ENCODE measurements around the gene FKBP2.

FKBP2 gene

GRCh38 chr11:64278576-64279190 lies 37.8 kb downstream of the FKBP2 start:
- FAIRE-seq (no peak), DNase-seq (ENCODE audit: insufficient read length, low spot score) (no peak)
- TF ChIP-seq PAX5 (IDR thresholded peaks at IDR 0.05; ENCODE audit: insufficient read depth, low read length, severe bottlenecking) (no peak), TAF1 (IDR thresholded peaks at IDR 0.05; ENCODE audit: low read depth, low read length) (no peak), SPI1 (IDR thresholded peaks at IDR 0.05; ENCODE audit: low read depth, low read length) (no peak), POU2F2 (IDR thresholded peaks at IDR 0.05; ENCODE audit: low read depth, low read length) (no peak), POLR2A (IDR thresholded peaks at IDR 0.05; ENCODE audit: low read depth, low read length) (no peak), POLR2AphosphoS5 (IDR thresholded peaks at IDR 0.05; ENCODE audit: low read depth, low read length) (no peak)

DNA sequence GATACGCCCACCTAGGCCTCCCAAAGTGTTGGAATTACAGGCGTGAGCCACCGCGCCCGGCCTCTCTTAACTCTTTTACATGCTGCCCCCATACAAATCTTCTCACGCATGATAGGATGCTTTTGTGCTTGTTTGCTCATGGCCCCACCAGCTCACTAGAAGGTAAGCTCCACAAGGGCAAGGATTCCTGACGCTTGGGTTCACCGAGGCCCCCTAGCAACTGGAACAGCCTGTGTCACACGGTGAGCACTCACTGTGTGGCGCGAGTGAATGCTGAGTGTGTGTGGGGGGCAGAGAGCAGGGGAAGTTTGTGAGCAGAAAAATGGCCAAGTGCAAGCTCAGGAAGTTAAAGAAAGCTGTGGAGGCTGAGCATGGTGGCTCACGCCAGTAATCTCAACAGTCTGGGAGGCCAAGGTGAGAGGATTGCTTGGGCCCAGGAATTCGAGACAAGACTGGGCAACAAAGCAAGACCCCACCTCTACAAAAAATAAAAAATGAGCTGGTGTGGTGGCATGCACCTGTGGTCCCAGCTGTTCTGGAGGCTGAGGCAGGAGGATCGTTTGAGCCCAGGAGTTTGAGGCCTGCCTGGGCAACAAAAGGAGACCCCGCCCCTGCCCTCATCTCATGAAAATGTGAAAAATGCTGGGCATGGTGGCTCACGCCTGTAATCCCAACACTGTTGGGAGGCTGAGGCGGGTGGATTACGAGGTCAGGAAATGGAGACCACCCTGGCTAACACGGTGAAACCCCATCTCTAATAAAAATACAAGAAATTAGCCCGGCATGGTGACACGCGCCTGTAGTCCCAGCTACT lies 41.3 kb downstream of the FKBP2 start:
- TF ChIP-seq POLR2A (IDR thresholded peaks at IDR 0.05; ENCODE audit: low read depth, low read length) (no peak), TAF1 (IDR thresholded peaks at IDR 0.05; ENCODE audit: low read depth, low read length) (no peak), SPI1 (IDR thresholded peaks at IDR 0.05; ENCODE audit: low read depth, low read length) (no peak), POU2F2 (IDR thresholded peaks at IDR 0.05; ENCODE audit: low read depth, low read length) (no peak), PAX5 (IDR thresholded peaks at IDR 0.05; ENCODE audit: insufficient read depth, low read length, severe bottlenecking) (no peak), POLR2AphosphoS5 (IDR thresholded peaks at IDR 0.05; ENCODE audit: low read depth, low read length) (no peak)
- DNase-seq (ENCODE audit: insufficient read length, low spot score) (no peak), FAIRE-seq (no peak)

- no peak for DNase-seq (ENCODE audit: insufficient read length, low spot score)
- TF ChIP-seq POLR2A (IDR thresholded peaks at IDR 0.05; ENCODE audit: low read depth, low read length) (no peak), PAX5 (IDR thresholded peaks at IDR 0.05; ENCODE audit: insufficient read depth, low read length, severe bottlenecking) (no peak), POLR2AphosphoS5 (IDR thresholded peaks at IDR 0.05; ENCODE audit: low read depth, low read length) (no peak), POU2F2 (IDR thresholded peaks at IDR 0.05; ENCODE audit: low read depth, low read length) (no peak), TAF1 (IDR thresholded peaks at IDR 0.05; ENCODE audit: low read depth, low read length) (no peak), SPI1 (IDR thresholded peaks at IDR 0.05; ENCODE audit: low read depth, low read length) (no peak)
- FAIRE-seq: no peak
Observed at GRCh38 chr11:64283092-64283491, 42.2 kb downstream of the FKBP2 start.

DNA sequence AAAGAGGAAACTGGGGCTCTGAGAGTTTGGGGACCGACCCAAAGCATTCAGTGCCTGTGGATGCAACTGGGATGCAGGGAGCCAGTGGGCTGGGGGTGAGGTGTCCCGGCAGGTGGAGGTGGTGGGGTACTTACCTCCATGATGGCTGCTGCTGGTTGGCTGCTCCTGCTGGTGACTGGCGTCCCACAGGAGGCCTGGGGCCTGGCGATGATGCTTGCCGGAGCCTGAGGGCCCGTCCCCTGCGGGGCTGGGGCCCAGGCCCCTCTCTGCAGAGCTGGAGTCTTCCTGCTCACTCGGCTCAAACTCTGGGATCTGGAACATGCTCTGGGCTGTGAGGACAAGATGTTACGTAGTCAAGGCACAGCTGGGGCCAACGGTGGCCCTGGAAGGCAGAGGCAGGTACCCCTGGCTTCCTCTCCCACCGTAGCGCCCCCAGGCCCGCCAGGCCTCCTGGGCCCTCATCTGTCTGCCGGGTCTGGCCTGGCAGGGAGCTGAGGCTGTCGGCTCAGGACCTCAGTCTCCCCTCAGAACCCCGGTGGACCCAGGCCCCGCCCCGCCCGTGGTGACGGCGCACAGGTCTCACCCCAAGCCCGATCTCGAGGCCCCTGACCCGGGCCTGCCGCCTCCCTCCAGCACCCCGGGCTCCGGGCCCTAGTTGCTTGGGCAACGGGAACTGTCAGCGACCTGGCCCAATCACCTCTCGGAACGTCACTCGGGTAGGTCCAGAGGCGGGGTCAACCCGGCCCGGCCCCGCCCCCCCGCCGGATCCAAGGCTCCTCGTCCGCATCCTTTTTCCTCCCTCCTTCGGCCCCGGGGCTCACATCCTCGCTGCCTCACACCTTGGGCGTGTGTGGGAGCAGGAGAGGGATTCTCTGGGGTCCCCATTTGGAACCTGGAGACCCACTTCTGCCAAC lies 43.4 kb downstream of the FKBP2 start, which contains the start of gene BAD:
Gene BAD, minus strand, starts transcription at position 618 of the 914 bp plus-strand sequence. Its CDS starts 297 bp downstream, at position 321.
- FAIRE-seq: no peak
- peak; percentile 100 for DNase-seq (ENCODE audit: insufficient read length, low spot score)

GRCh38 chr11:64284962-64285884 lies 44.3 kb downstream of the FKBP2 start, which contains the start of gene GPR137:
TSS of gene GPR137 (plus strand) at chr11:64285848. CDS start at chr11:64286525, 677 bp downstream.
- FAIRE-seq: peak; percentile 99
- TF ChIP-seq POLR2AphosphoS5 (IDR thresholded peaks at IDR 0.05; ENCODE audit: low read depth, low read length) (0 out of 2 replicates have a peak, but pooled peaks have one; percentile 7), POLR2A (IDR thresholded peaks at IDR 0.05; ENCODE audit: low read depth, low read length) (no peak)
- peak; percentile 97 for DNase-seq (ENCODE audit: insufficient read length, low spot score)

More for the DNA sequence above, 43.4 kb downstream of the FKBP2 start, which contains the start of gene BAD:
- TF ChIP-seq POLR2A (IDR thresholded peaks at IDR 0.05; ENCODE audit: low read depth, low read length): no peak
- no peak for TF ChIP-seq POU2F2 (IDR thresholded peaks at IDR 0.05; ENCODE audit: low read depth, low read length)
- TF ChIP-seq TAF1 (IDR thresholded peaks at IDR 0.05; ENCODE audit: low read depth, low read length): no peak
- TF ChIP-seq POLR2AphosphoS5 (IDR thresholded peaks at IDR 0.05; ENCODE audit: low read depth, low read length): peak; percentile 9; the same call in 1 of the 2 replicates
- TF ChIP-seq PAX5 (IDR thresholded peaks at IDR 0.05; ENCODE audit: insufficient read depth, low read length, severe bottlenecking): no peak
- TF ChIP-seq SPI1 (IDR thresholded peaks at IDR 0.05; ENCODE audit: low read depth, low read length): no peak

DNA sequence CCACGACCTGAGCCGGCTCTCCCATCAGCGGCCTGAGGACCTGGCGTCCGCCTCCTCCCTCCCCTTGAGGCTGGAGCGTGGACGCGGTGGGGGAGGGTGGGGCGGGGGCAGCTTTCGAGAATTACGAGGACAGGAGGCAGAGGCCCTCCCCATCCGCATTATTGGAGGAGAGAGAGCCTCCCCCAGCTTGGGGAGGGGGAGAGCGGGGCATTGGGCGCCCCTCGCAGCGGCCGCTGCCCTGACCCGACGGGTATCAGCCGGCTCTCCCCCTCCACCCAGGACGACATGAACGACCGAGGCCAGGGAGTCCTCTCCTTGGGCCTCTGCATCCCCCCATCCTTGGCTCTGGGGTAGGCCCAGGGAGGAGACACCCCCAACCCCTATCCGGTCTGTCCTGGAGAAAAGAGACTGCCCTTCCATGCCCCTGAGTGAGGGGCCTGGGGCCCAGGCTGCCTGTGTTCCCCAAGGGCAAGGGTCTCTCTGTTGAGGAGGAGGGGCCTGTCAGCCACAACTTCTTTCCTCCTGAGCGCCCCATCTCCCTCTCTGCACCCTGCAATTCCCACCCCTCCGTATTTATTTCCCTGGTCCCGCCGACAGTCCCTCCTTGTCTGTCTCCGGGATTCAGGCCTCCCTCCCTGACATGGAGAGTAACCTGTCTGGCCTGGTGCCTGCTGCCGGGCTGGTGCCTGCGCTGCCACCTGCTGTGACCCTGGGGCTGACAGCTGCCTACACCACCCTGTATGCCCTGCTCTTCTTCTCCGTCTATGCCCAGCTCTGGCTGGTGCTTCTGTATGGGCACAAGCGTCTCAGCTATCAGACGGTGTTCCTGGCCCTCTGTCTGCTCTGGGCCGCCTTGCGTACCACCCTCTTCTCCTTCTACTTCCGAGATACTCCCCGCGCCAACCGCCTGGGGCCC lies 45.2 kb downstream of the FKBP2 start:
- no peak for TF ChIP-seq POU2F2 (IDR thresholded peaks at IDR 0.05; ENCODE audit: low read depth, low read length)
- TF ChIP-seq POLR2AphosphoS5 (IDR thresholded peaks at IDR 0.05; ENCODE audit: low read depth, low read length): no peak
- TF ChIP-seq PAX5 (IDR thresholded peaks at IDR 0.05; ENCODE audit: insufficient read depth, low read length, severe bottlenecking): no peak
- no peak for TF ChIP-seq SPI1 (IDR thresholded peaks at IDR 0.05; ENCODE audit: low read depth, low read length)
- no peak for TF ChIP-seq POLR2A (IDR thresholded peaks at IDR 0.05; ENCODE audit: low read depth, low read length)
- TF ChIP-seq TAF1 (IDR thresholded peaks at IDR 0.05; ENCODE audit: low read depth, low read length): no peak
- FAIRE-seq (peak; percentile 72), DNase-seq (ENCODE audit: insufficient read length, low spot score) (no peak)

DNA sequence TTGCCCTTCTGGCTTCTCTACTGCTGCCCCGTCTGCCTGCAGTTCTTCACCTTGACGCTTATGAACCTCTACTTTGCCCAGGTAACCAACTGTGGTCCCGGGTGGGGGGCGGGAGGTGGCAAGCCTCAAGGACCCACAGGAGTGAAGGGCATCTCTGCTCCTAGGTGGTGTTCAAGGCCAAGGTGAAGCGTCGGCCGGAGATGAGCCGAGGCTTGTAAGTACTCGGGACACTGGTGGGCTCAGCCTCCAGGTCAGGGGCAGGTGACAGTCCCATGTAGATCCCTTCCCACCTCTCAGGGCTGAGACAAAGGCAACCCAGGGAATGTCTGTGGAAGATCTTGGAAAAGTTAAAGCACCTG lies 45.9 kb downstream of the FKBP2 start:
- no peak for DNase-seq (ENCODE audit: insufficient read length, low spot score)
- TF ChIP-seq TAF1 (IDR thresholded peaks at IDR 0.05; ENCODE audit: low read depth, low read length): no peak
- TF ChIP-seq POLR2AphosphoS5 (IDR thresholded peaks at IDR 0.05; ENCODE audit: low read depth, low read length): no peak
- TF ChIP-seq SPI1 (IDR thresholded peaks at IDR 0.05; ENCODE audit: low read depth, low read length): no peak
- TF ChIP-seq POU2F2 (IDR thresholded peaks at IDR 0.05; ENCODE audit: low read depth, low read length): no peak
- no peak for TF ChIP-seq POLR2A (IDR thresholded peaks at IDR 0.05; ENCODE audit: low read depth, low read length)
- no peak for TF ChIP-seq PAX5 (IDR thresholded peaks at IDR 0.05; ENCODE audit: insufficient read depth, low read length, severe bottlenecking)
- no peak for FAIRE-seq
